Mesothelial cell of epicardium (in vitro differentiated cells): ENCODE results near the gene PSD. TPM values are rescaled to one million over a fixed set of nuclear protein-coding genes. Genes with fewer than 3 reads are reported as not detected.

Source experiments
- DNase-seq, 2 experiments: peaks; one replicate each; pipeline ENCODE4 v3.0.0; 2021; ENCODE audit warnings: low spot score in 2 of 2; ENCODE audit not compliant: unreplicated experiment in 2 of 2
- H3K27ac Mint-ChIP-seq: 2 replicates; pipeline ENCODE4 v1.8.0; 2021; ENCODE audit warnings: mixed read lengths
- H3K27me3 Mint-ChIP-seq: 2 replicates; pipeline ENCODE4 v1.8.0; 2021; ENCODE audit warnings: low read depth, mixed read lengths
- H3K36me3 Mint-ChIP-seq: 2 replicates; pipeline ENCODE4 v1.8.0; 2021; ENCODE audit warnings: mixed read lengths
- H3K4me1 Mint-ChIP-seq: 2 replicates; pipeline ENCODE4 v1.8.0; 2021; ENCODE audit warnings: mixed read lengths
- H3K4me3 Mint-ChIP-seq: 2 replicates; pipeline ENCODE4 v1.8.0; 2021; ENCODE audit warnings: mild to moderate bottlenecking, moderate library complexity, mixed read lengths
- H3K9me3 Mint-ChIP-seq: 2 replicates; pipeline ENCODE4 v1.8.0; 2021; ENCODE audit warnings: mixed read lengths
- total RNA-seq: library from RNA; stranded (reverse); gene quantifications from 3 replicates; pipeline ENCODE4 v1.2.1, GENCODE V29; 2021
- TF ChIP-seq, protein P1 (sequence below): fragments of 200-600 bp; sonication (generic); IDR thresholded peaks from one replicate; pipeline ENCODE4 v1.5.0; 2021; ENCODE audit warnings: antibody characterized with exemption; ENCODE audit not compliant: unreplicated experiment

The PSD gene
- total RNA-seq, 1 donor from 2014 or later: 12.4 TPM

DNA sequence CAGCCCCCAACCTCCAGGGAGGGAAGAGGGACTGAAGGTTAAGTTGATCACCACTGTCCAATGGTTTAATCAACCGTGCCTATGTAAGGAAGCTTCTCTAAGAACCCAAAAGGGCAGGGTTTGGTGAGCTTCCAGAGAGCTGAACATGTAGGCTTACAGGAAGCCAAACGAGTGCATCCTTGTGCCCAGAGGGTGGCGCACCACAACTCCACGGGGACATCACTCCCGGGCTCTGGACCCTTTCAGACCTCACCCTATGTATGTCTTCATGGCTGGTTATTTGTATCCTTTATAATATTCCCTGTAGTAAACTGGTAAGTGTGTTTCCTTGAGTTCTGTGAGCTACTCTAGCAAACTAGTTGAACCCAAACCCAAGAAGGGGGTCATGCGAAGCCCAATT, 34.5 kb downstream of the PSD start:
- Mint-ChIP-seq H3K9me3 (no peaks in the 10 kb centered on the region), H3K36me3 (peaks cover 16% of the 10 kb centered on the region), H3K4me3 (no peak overlapping the region), H3K4me1 (no peaks in the 10 kb centered on the region), H3K27me3 (no peaks in the 10 kb centered on the region), H3K27ac (no peak overlapping the region)
- TF ChIP-seq, protein P1, sequence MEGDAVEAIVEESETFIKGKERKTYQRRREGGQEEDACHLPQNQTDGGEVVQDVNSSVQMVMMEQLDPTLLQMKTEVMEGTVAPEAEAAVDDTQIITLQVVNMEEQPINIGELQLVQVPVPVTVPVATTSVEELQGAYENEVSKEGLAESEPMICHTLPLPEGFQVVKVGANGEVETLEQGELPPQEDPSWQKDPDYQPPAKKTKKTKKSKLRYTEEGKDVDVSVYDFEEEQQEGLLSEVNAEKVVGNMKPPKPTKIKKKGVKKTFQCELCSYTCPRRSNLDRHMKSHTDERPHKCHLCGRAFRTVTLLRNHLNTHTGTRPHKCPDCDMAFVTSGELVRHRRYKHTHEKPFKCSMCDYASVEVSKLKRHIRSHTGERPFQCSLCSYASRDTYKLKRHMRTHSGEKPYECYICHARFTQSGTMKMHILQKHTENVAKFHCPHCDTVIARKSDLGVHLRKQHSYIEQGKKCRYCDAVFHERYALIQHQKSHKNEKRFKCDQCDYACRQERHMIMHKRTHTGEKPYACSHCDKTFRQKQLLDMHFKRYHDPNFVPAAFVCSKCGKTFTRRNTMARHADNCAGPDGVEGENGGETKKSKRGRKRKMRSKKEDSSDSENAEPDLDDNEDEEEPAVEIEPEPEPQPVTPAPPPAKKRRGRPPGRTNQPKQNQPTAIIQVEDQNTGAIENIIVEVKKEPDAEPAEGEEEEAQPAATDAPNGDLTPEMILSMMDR: no peak
- no peak for DNase-seq

GRCh38 chr10:102382871-102383270, 35.7 kb downstream of the PSD start:
- no peak overlapping the region for H3K27ac Mint-ChIP-seq
- no peaks in the 10 kb centered on the region for H3K4me1 Mint-ChIP-seq
- DNase-seq: no peak

GRCh38 chr10:102381983-102382382, 36.6 kb downstream of the PSD start:
- H3K9me3 Mint-ChIP-seq: no peaks in the 10 kb centered on the region
- no peaks in the 10 kb centered on the region for H3K4me1 Mint-ChIP-seq
- DNase-seq: no peak
- no peaks in the 10 kb centered on the region for H3K27me3 Mint-ChIP-seq
- peaks cover 16% of the 10 kb centered on the region for H3K36me3 Mint-ChIP-seq
- no peak overlapping the region for H3K27ac Mint-ChIP-seq
- TF ChIP-seq, protein P1: no peak
- no peak overlapping the region for H3K4me3 Mint-ChIP-seq

More at GRCh38 chr10:102382871-102383270, 35.7 kb downstream of the PSD start:
- Mint-ChIP-seq H3K27me3 (no peaks in the 10 kb centered on the region), H3K4me3 (no peak overlapping the region), H3K36me3 (peaks cover 16% of the 10 kb centered on the region), H3K9me3 (no peaks in the 10 kb centered on the region)
- TF ChIP-seq, protein P1: no peak

DNA sequence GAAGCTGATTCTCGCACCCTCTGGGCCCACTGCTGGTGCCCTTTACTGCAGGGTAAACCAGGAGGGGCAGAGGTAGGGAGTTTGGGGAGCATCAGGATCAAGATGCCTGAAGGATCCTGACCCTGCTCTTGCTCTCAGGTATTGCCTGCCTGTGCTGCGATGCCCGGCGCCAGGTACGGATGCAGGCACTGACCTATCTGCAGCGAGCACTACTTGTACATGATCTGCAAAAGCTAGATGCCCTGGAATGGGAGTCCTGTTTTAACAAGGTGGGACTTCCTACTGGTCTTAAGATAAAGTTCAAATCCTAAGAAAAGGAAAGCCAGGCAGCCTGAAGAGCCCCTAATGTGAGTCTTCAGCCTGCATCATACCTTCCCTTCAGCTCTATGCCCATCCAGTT, 39.2 kb downstream of the PSD start:
- H3K36me3 Mint-ChIP-seq: peaks cover 24% of the 10 kb centered on the region
- no peaks in the 10 kb centered on the region for H3K27me3 Mint-ChIP-seq
- no peaks in the 10 kb centered on the region for H3K9me3 Mint-ChIP-seq
- no peak overlapping the region for H3K4me3 Mint-ChIP-seq
- TF ChIP-seq, protein P1: no peak
- no peak for DNase-seq
- no peak overlapping the region for H3K27ac Mint-ChIP-seq
- no peaks in the 10 kb centered on the region for H3K4me1 Mint-ChIP-seq

DNA sequence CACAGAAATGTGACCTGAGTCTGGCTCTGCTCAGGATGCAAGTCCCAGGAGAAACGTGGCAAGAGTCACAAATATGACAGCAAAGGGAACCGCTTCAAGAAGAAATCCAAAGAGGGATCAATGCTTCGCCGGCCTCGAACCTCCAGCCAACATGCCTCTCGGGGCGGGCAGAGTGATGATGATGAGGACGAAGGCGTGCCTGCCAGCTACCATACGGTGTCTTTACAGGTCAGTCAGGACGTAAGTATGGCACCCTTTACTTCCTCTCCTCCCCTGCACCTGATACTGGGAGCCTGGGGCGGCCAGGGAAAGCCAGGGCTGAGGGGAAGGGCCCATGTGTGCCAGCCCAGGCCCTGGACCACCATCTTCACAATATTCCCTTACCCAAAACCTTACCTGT, 41.7 kb downstream of the PSD start:
- no peak for DNase-seq
- TF ChIP-seq, protein P1: no peak
- Mint-ChIP-seq H3K4me1 (no peaks in the 10 kb centered on the region), H3K27ac (no peak overlapping the region), H3K9me3 (no peaks in the 10 kb centered on the region), H3K4me3 (no peak overlapping the region), H3K36me3 (peaks cover 34% of the 10 kb centered on the region), H3K27me3 (no peaks in the 10 kb centered on the region)

DNA sequence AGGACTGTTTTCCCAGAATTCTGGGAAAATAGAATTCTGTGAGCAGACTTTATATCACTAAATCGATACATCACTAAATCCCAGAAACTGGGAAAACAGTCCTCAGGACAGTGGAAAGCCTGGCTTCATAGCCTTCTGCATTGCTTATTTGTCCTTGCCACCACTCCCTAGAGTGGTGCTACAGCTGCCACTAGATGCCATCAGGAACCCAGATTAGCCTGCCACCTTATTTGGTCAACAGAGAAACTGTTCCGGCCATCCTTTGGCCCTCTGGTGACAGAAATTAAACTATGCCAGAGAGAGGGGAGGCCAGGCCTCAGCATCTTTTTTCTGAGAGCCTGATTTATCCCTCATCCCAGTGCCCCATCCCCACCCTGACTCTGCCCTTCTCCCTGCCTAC, 42.7 kb downstream of the PSD start:
- Mint-ChIP-seq H3K27me3 (no peaks in the 10 kb centered on the region), H3K27ac (no peak overlapping the region), H3K4me3 (no peak overlapping the region), H3K36me3 (peaks cover 37% of the 10 kb centered on the region), H3K4me1 (no peaks in the 10 kb centered on the region), H3K9me3 (peaks cover 7% of the 10 kb centered on the region)
- TF ChIP-seq, protein P1: no peak
- DNase-seq: no peak
